CD14-positive monocyte (primary cell): ENCODE results near the gene KLF9. TPM values are rescaled to one million over a fixed set of nuclear protein-coding genes. Genes with fewer than 3 reads are reported as not detected.

Experiments
- DNase-seq, 3 donors: peaks; one replicate each; pipeline ENCODE4 v3.0.0-alpha.2; 2011 to 2022
- H2AFZ ChIP-seq: 2 replicates; pipeline ENCODE4 v1.6.0; 2012; ENCODE audit warnings: mild to moderate bottlenecking, low read depth, low read length, inconsistent platforms; ENCODE audit not compliant: insufficient read depth, poor library complexity, severe bottlenecking
- H3K27ac ChIP-seq, 2 donors: 1 replicate in 1 of 2; 2 replicates in 1 of 2; pipeline ENCODE4 v1.5.1; 2012 to 2013; ENCODE audit warnings: low read length in 2 of 2, control low read depth in 1 of 2, inconsistent platforms in 1 of 2, low read depth in 1 of 2, mild to moderate bottlenecking in 1 of 2
- H3K27me3 ChIP-seq, 2 donors: one replicate each; pipeline versions ENCODE4 v1.6.0 to v1.6.1; 2011 to 2013; ENCODE audit warnings: low read length in 2 of 2; ENCODE audit not compliant: control insufficient read depth in 2 of 2, insufficient read depth in 2 of 2
- H3K36me3 ChIP-seq, 2 donors: replicated peaks in 1 of 2; 1 replicate in 1 of 2; 2 replicates in 1 of 2; pipeline versions ENCODE4 v1.5.1 to v1.6.1; 2012 to 2013; ENCODE audit warnings: low read length in 2 of 2, control low read depth in 1 of 2, inconsistent platforms in 1 of 2, mild to moderate bottlenecking in 1 of 2; ENCODE audit not compliant: insufficient read depth in 2 of 2, control insufficient read depth in 1 of 2
- H3K4me1 ChIP-seq, 2 donors: 1 replicate in 1 of 2; 2 replicates in 1 of 2; pipeline versions ENCODE4 v1.5.1 to v1.6.1; 2012 to 2013; ENCODE audit warnings: low read length in 2 of 2, control low read depth in 1 of 2, inconsistent platforms in 1 of 2, mild to moderate bottlenecking in 1 of 2, moderate library complexity in 1 of 2; ENCODE audit not compliant: insufficient read depth in 2 of 2, control insufficient read depth in 1 of 2
- H3K4me2 ChIP-seq: replicated peaks from 2 replicates; pipeline ENCODE3; 2012; ENCODE audit warnings: low read length, moderate library complexity, mild to moderate bottlenecking; ENCODE audit not compliant: poor library complexity, severe bottlenecking; ENCODE audit errors: extremely low read depth
- H3K4me3 ChIP-seq, 3 experiments: fragments of 200-600 bp in 1 of 3; sonication (generic) in 1 of 3; replicated peaks in 1 of 3; 1 replicate in 2 of 3; 2 replicates in 1 of 3; pipeline ENCODE4 v1.5.1; 2011 to 2013; ENCODE audit warnings: low read length in 3 of 3, mild to moderate bottlenecking in 3 of 3, control low read depth in 2 of 3, low read depth in 2 of 3, inconsistent platforms in 1 of 3, moderate library complexity in 1 of 3
- H3K79me2 ChIP-seq: 2 replicates; pipeline ENCODE4 v1.6.0; 2012; ENCODE audit warnings: mild to moderate bottlenecking, control low read depth, inconsistent platforms, low read length, moderate library complexity; ENCODE audit not compliant: insufficient read depth
- H3K9ac ChIP-seq: 2 replicates; pipeline ENCODE4 v1.6.0; 2017; ENCODE audit warnings: low read length, mild to moderate bottlenecking; ENCODE audit not compliant: insufficient read depth, poor library complexity, severe bottlenecking
- H3K9me3 ChIP-seq, 2 donors: replicated peaks in 1 of 2; 1 replicate in 1 of 2; 2 replicates in 1 of 2; pipeline versions ENCODE4 v1.5.1 to v1.6.1; 2012 to 2013; ENCODE audit warnings: low read length in 2 of 2, control low read depth in 1 of 2; ENCODE audit not compliant: control insufficient read depth in 1 of 2, insufficient read depth in 1 of 2
- H4K20me1 ChIP-seq: 2 replicates; pipeline ENCODE4 v1.6.0; 2012; ENCODE audit warnings: mild to moderate bottlenecking, low read length, control low read depth, moderate library complexity; ENCODE audit not compliant: insufficient read depth
- H3K27ac Mint-ChIP-seq, 7 donors: one replicate each; pipeline ENCODE4 v1.8.0; 2020; ENCODE audit warnings: mild to moderate bottlenecking in 7 of 7, mixed read lengths in 7 of 7, moderate library complexity in 6 of 7, inconsistent platforms in 2 of 7
- H3K27me3 Mint-ChIP-seq, 3 donors: one replicate each; pipeline ENCODE4 v1.8.0; 2021 to 2022; ENCODE audit warnings: low read depth in 3 of 3, mild to moderate bottlenecking in 3 of 3, mixed read lengths in 3 of 3, moderate library complexity in 3 of 3, inconsistent platforms in 1 of 3
- H3K36me3 Mint-ChIP-seq, 2 donors: one replicate each; pipeline ENCODE4 v1.8.0; 2020; ENCODE audit warnings: mixed read lengths in 2 of 2, inconsistent platforms in 1 of 2, mild to moderate bottlenecking in 1 of 2
- H3K4me1 Mint-ChIP-seq: one replicate; pipeline ENCODE4 v1.8.0; 2020; ENCODE audit warnings: mild to moderate bottlenecking, mixed read lengths
- H3K4me3 Mint-ChIP-seq, 2 donors: one replicate each; pipeline ENCODE4 v1.8.0; 2020; ENCODE audit warnings: mild to moderate bottlenecking in 2 of 2, mixed read lengths in 2 of 2, moderate library complexity in 1 of 2
- H3K9me3 Mint-ChIP-seq, 7 donors: one replicate each; pipeline ENCODE4 v1.8.0; 2020 to 2022; ENCODE audit warnings: mixed read lengths in 7 of 7, mild to moderate bottlenecking in 6 of 7, moderate library complexity in 6 of 7, inconsistent platforms in 2 of 7
- WGBS: methylation state at CpG from one replicate; pipeline ENCODE4 v1.1.5; 2013; ENCODE audit warnings: missing lambda C conversion rate; ENCODE audit not compliant: insufficient coverage; 5-methylcytosine and 5-hydroxymethylcytosine counted together
- intact Hi-C, 2 donors: fragments of 100-400 bp; cut with micrococcal nuclease; formaldehyde crosslinking; loops; one replicate each; pipeline versions ENCODE4 v1.15.0 to v1.15.1; 2023
- polyA plus RNA-seq, 3 donors: library from polyadenylated mRNA; depleted of rRNA in 1 of 3; unstranded in 2 of 3; stranded (reverse) in 1 of 3; fragments of 300-500 nt in 2 of 3; fragments of >200 nt in 1 of 3; fragmentation: Illumina TruSeq in 2 of 3; gene quantifications; 1 replicate in 2 of 3; 2 replicates in 1 of 3; pipeline ENCODE4 v1.2.3, GENCODE V29; 2012 to 2021
- TF ChIP-seq, protein P1 (sequence below): fragments of 200-600 bp; IDR thresholded peaks from one replicate; pipeline ENCODE4 v1.8.0; 2022; ENCODE audit warnings: antibody characterized with exemption, mild to moderate bottlenecking

The KLF9 gene
- polyA plus RNA-seq, 3 donors, result 0.18 to 26.1 (median 0.72) TPM

DNA sequence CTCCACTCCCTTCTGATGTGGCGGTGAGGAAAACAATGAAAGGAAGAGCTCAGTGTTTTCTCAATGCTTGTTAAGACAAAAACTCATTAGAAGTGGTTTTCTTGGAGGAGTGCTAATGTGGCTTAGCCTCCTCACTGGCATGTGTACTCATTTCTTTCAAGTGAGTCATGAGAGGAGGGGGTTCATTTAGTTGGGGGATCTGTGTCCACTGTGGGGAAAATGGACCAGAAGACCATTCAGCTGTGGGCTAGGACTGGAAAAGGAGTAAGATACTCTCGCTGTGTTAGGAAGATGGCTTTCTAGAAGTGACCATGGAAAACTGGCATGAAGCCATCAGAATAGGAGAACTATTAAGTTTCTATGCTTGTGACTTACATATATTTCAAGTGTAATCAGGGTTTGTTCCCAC lies 23.5 kb downstream of the KLF9 start:
- Histone ChIP-seq H4K20me1 (peaks cover 60% of the 10 kb centered on the region), H2AFZ (no peak overlapping the region), H3K27me3 (no peaks in the 10 kb centered on the region), H3K9ac (no peak overlapping the region), H3K4me2 (no peak overlapping the region), H3K27ac (no peak overlapping the region), H3K9me3 (no peaks in the 10 kb centered on the region), H3K4me3 (no peak overlapping the region), H3K36me3 (peaks cover 0 to 16% of the 10 kb centered on the region in 2 donors), H3K79me2 (peaks cover 59% of the 10 kb centered on the region), H3K4me1 (peaks cover 7 to 17% of the 10 kb centered on the region in 2 donors)
- TF ChIP-seq, protein P1, sequence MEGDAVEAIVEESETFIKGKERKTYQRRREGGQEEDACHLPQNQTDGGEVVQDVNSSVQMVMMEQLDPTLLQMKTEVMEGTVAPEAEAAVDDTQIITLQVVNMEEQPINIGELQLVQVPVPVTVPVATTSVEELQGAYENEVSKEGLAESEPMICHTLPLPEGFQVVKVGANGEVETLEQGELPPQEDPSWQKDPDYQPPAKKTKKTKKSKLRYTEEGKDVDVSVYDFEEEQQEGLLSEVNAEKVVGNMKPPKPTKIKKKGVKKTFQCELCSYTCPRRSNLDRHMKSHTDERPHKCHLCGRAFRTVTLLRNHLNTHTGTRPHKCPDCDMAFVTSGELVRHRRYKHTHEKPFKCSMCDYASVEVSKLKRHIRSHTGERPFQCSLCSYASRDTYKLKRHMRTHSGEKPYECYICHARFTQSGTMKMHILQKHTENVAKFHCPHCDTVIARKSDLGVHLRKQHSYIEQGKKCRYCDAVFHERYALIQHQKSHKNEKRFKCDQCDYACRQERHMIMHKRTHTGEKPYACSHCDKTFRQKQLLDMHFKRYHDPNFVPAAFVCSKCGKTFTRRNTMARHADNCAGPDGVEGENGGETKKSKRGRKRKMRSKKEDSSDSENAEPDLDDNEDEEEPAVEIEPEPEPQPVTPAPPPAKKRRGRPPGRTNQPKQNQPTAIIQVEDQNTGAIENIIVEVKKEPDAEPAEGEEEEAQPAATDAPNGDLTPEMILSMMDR, result no peak
- H3K27ac Mint-ChIP-seq, result peak overlapping the region in 3 of 7 donors; percentile 13 to 47 (median 40)
- intact Hi-C loops, result no loop called here
- peaks cover 0 to 2% (median 1%) of the 10 kb centered on the region in 3 donors for H3K27me3 Mint-ChIP-seq
- H3K4me1 Mint-ChIP-seq, result peaks cover 23% of the 10 kb centered on the region
- H3K36me3 Mint-ChIP-seq, result peaks cover 17 to 23% of the 10 kb centered on the region in 2 donors
- no peak overlapping the region for H3K4me3 Mint-ChIP-seq
- 40% methylated on average over 1 of the region's 2 CpGs for WGBS
- DNase-seq, result peak in 1 of 3 donors; percentile 9
- no peaks in the 10 kb centered on the region for H3K9me3 Mint-ChIP-seq

DNA sequence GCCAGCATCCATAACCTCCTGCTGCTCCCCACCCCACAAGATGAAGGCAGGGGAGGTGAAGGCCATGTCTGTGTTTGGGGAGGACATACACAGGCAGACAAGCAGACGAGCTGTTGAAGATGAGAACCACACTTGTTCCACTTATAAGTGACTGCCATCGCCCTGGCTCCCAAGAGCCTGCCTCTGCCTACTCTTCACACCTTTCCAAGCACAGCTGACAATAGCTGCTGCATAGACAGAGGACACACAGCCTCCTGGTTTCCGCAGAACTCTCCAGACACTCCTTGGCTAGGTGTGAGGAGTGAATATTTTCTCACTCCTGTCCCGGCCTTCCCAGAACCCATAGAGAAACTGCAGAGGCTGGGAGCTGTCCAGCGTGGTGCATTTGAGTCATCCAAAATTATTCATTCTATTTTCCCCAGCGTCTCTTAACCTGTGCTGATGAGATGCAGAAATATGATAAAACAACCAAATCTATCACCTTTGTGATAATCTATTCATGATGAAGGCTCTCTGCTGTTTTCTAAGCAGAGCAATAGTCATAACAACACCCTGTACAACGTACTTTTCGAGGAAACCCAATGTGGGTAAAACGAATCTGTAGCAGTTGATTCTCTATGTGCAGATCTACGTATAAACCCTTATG lies 24.7 kb downstream of the KLF9 start:
- no peak for DNase-seq
- Mint-ChIP-seq H3K4me1 (peaks cover 23% of the 10 kb centered on the region), H3K27me3 (peaks cover 0 to 2% (median 1%) of the 10 kb centered on the region in 3 donors), H3K27ac (no peak overlapping the region), H3K4me3 (no peak overlapping the region), H3K36me3 (peaks cover 20 to 26% of the 10 kb centered on the region in 2 donors), H3K9me3 (no peaks in the 10 kb centered on the region)
- Histone ChIP-seq H3K4me1 (peaks cover 7 to 17% of the 10 kb centered on the region in 2 donors), H3K4me3 (no peak overlapping the region), H4K20me1 (peaks cover 60% of the 10 kb centered on the region), H3K9ac (no peak overlapping the region), H3K27ac (no peak overlapping the region), H3K27me3 (no peaks in the 10 kb centered on the region), H3K79me2 (peaks cover 48% of the 10 kb centered on the region), H3K4me2 (no peak overlapping the region), H2AFZ (no peak overlapping the region), H3K9me3 (no peaks in the 10 kb centered on the region), H3K36me3 (peaks cover 0 to 22% of the 10 kb centered on the region in 2 donors)
- TF ChIP-seq, protein P1, result no peak
- WGBS, result 100% methylated on average over 5 of the region's 10 CpGs
- intact Hi-C loops, result no loop called here
